Natural killer cell (primary cell): Measurements from ENCODE around the gene F12. TPM values are rescaled to one million over a fixed set of nuclear protein-coding genes. Genes with fewer than 3 reads are reported as not detected.
"Not testable (repeated sequence)": the region's sequence is repeated elsewhere in the genome, so short reads cannot be mapped to it uniquely, and the experiment has no call there.

Experiments used
- ATAC-seq, 3 donors: fragments of 150-1000 bp in 2 of 3; fragments of 200-7000 bp in 1 of 3; cut with Tn5 transposase; 1 replicate in 1 of 3; 2 replicates in 2 of 3; pipeline ENCODE4 v1.10.0; 2021; ENCODE audit warnings: mild to moderate bottlenecking in 2 of 3, moderate library complexity in 2 of 3
- DNase-seq, 2 donors: peaks; one replicate each; pipeline versions ENCODE4 v3.0.0 to v3.0.0-alpha.2; 2013 to 2021; ENCODE audit warnings: mixed read lengths in 1 of 2
- H3K27ac ChIP-seq: one replicate; pipeline ENCODE4 v1.5.1; 2013; ENCODE audit warnings: mild to moderate bottlenecking, low read length
- H3K27me3 ChIP-seq: one replicate; pipeline ENCODE4 v1.6.1; 2013; ENCODE audit warnings: low read length; ENCODE audit not compliant: control insufficient read depth, insufficient read depth
- H3K36me3 ChIP-seq: one replicate; pipeline ENCODE4 v1.6.1; 2013; ENCODE audit warnings: low read length; ENCODE audit not compliant: control insufficient read depth, insufficient read depth
- H3K4me1 ChIP-seq: one replicate; pipeline ENCODE4 v1.6.1; 2013; ENCODE audit warnings: low read length; ENCODE audit not compliant: control insufficient read depth, insufficient read depth
- H3K4me3 ChIP-seq: one replicate; pipeline ENCODE4 v1.5.1; 2013; ENCODE audit warnings: low read length
- H3K9me3 ChIP-seq: one replicate; pipeline ENCODE4 v1.6.1; 2013; ENCODE audit warnings: low read length; ENCODE audit not compliant: control insufficient read depth, insufficient read depth
- H3K27ac Mint-ChIP-seq, 2 donors: one replicate each; pipeline ENCODE4 v1.8.0; 2022; ENCODE audit warnings: mild to moderate bottlenecking in 2 of 2, mixed read lengths in 2 of 2, moderate library complexity in 1 of 2
- H3K27me3 Mint-ChIP-seq, 2 donors: one replicate each; pipeline ENCODE4 v1.8.0; 2022; ENCODE audit warnings: low read depth in 2 of 2, mixed read lengths in 2 of 2
- H3K36me3 Mint-ChIP-seq: one replicate; pipeline ENCODE4 v1.8.0; 2022; ENCODE audit warnings: mixed read lengths
- H3K4me1 Mint-ChIP-seq, 2 donors: one replicate each; pipeline ENCODE4 v1.8.0; 2022; ENCODE audit warnings: mixed read lengths in 2 of 2
- H3K4me3 Mint-ChIP-seq: one replicate; pipeline ENCODE4 v1.8.0; 2022; ENCODE audit warnings: mild to moderate bottlenecking, moderate library complexity, mixed read lengths
- H3K9me3 Mint-ChIP-seq, 2 donors: one replicate each; pipeline ENCODE4 v1.8.0; 2022; ENCODE audit warnings: mixed read lengths in 2 of 2
- whole genome bisulfite sequencing: methylation state at CpG from one replicate; pipeline ENCODE4 v1.1.7; 2013; ENCODE audit warnings: missing lambda C conversion rate; ENCODE audit not compliant: insufficient coverage; 5-methylcytosine and 5-hydroxymethylcytosine counted together
- intact Hi-C: fragments of 100-400 bp; cut with micrococcal nuclease; formaldehyde crosslinking; loops from one replicate; pipeline ENCODE4 v1.14.2; 2022
- total RNA-seq, 4 donors: library from RNA; stranded (reverse); fragments of 120-200 nt in 1 of 4; gene quantifications; one replicate each; pipeline versions ENCODE4 v1.2.3 to v1.2.4, GENCODE V29; 2013 to 2022
- TF ChIP-seq, protein P1 (sequence below): fragments of 200-600 bp; IDR thresholded peaks from one replicate; pipeline ENCODE4 v1.8.0; 2022; ENCODE audit warnings: antibody characterized with exemption

F12 gene
- total RNA-seq, 3 donors from 2014 or later (not counting 1 experiment from before 2014, with no cell fraction given), result 0.66 to 1.7 (median 0.93) TPM

GRCh38 chr5:177423671-177424070 lies 14.3 kb upstream of the F12 start:
- H3K4me1 ChIP-seq, result peaks cover 29% of the 10 kb centered on the region
- peaks cover 31 to 41% of the 10 kb centered on the region in 2 donors for H3K4me1 Mint-ChIP-seq
- H3K4me3 ChIP-seq, result no peak overlapping the region
- WGBS, result 91% methylated on average over 2 of the region's 2 CpGs
- DNase-seq (no peak), ATAC-seq (no peak)
- no peaks in the 10 kb centered on the region for H3K9me3 ChIP-seq
- H3K27ac ChIP-seq, result no peak overlapping the region
- no peaks in the 10 kb centered on the region for H3K9me3 Mint-ChIP-seq
- H3K27me3 ChIP-seq, result no peaks in the 10 kb centered on the region
- H3K27ac Mint-ChIP-seq, result no peak overlapping the region
- no peaks in the 10 kb centered on the region for H3K27me3 Mint-ChIP-seq
- intact Hi-C loops, result no loop called here
- no peaks in the 10 kb centered on the region for H3K36me3 Mint-ChIP-seq
- TF ChIP-seq, protein P1, sequence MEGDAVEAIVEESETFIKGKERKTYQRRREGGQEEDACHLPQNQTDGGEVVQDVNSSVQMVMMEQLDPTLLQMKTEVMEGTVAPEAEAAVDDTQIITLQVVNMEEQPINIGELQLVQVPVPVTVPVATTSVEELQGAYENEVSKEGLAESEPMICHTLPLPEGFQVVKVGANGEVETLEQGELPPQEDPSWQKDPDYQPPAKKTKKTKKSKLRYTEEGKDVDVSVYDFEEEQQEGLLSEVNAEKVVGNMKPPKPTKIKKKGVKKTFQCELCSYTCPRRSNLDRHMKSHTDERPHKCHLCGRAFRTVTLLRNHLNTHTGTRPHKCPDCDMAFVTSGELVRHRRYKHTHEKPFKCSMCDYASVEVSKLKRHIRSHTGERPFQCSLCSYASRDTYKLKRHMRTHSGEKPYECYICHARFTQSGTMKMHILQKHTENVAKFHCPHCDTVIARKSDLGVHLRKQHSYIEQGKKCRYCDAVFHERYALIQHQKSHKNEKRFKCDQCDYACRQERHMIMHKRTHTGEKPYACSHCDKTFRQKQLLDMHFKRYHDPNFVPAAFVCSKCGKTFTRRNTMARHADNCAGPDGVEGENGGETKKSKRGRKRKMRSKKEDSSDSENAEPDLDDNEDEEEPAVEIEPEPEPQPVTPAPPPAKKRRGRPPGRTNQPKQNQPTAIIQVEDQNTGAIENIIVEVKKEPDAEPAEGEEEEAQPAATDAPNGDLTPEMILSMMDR, result no peak
- H3K4me3 Mint-ChIP-seq, result no peak overlapping the region
- peaks cover 6% of the 10 kb centered on the region for H3K36me3 ChIP-seq

DNA sequence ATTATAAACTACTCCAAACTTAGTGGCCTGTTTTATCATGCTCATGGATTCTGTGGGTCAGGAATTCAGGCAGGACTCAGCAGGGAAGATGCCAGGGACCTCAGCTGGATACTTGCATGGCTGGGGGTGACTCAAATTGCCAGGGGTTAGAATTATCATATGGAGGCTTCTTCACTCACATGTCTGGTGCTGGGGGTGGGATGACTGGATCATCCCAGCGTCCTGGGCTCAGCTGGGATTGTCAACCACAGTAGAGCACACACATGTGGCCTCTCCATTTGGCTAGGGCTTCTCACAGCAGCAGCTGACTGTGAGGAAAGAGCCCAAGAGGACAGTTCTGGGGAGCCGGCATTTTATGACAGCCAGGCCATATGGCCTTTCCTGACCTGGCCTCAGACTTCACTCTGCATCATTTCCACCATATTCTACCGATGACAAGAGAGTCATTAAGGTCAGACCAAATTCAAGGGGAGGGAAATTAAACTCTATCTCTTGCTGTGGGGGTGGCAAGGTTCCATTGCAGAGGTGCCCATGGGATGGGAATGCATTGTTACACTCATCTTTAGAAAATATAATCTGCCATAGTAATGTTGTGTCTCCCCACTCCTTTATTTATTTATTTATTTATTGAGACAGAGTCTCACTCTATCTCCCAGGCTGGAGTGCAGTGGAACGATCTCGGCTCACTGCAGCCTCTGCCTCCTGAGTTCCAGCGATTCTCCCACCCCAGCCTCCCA lies 11.9 kb upstream of the F12 start:
- Histone ChIP-seq H3K4me1 (peaks cover 13% of the 10 kb centered on the region), H3K27ac (no peak overlapping the region), H3K27me3 (no peaks in the 10 kb centered on the region), H3K9me3 (no peaks in the 10 kb centered on the region), H3K36me3 (no peaks in the 10 kb centered on the region), H3K4me3 (no peak overlapping the region)
- TF ChIP-seq, protein P1, result no peak
- Mint-ChIP-seq H3K36me3 (no peaks in the 10 kb centered on the region), H3K4me3 (no peak overlapping the region), H3K9me3 (no peaks in the 10 kb centered on the region), H3K27me3 (no peaks in the 10 kb centered on the region), H3K27ac (no peak overlapping the region), H3K4me1 (peaks cover 20 to 22% of the 10 kb centered on the region in 2 donors)
- ATAC-seq (no peak), DNase-seq (no peak)
- intact Hi-C loops, result no loop called here
- WGBS, result 96% methylated on average over 5 of the region's 6 CpGs

DNA sequence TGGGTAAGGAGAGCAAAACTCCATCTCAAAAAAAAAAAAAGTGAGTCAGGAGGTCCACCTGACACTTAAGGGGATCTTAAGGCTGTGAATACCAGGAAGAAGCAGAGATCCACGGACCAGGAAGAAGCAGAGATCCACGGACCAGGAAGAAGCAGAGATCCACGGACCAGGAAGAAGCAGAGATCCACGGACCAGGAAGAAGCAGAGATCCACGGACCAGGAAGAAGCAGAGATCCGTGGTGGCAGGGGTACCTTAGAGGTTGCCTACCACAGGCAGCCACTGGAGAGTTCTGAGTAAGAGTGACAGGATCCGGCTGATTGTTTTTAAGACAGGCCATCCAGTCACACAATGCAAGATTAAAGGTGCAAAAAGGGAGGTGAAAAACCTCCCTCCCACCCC lies 11.1 kb upstream of the F12 start:
- H3K27ac Mint-ChIP-seq, H3K4me3 ChIP-seq, H3K9me3 ChIP-seq, H3K27me3 ChIP-seq, H3K27ac ChIP-seq, H3K27me3 Mint-ChIP-seq, H3K4me1 ChIP-seq, DNase-seq, ATAC-seq, intact Hi-C loops, H3K36me3 ChIP-seq, H3K36me3 Mint-ChIP-seq, H3K4me3 Mint-ChIP-seq, H3K9me3 Mint-ChIP-seq: not testable (repeated sequence)
- 86% methylated on average over 7 of the region's 7 CpGs for WGBS
- H3K4me1 Mint-ChIP-seq, result peaks cover 12 to 14% of the 10 kb centered on the region in 2 donors

DNA sequence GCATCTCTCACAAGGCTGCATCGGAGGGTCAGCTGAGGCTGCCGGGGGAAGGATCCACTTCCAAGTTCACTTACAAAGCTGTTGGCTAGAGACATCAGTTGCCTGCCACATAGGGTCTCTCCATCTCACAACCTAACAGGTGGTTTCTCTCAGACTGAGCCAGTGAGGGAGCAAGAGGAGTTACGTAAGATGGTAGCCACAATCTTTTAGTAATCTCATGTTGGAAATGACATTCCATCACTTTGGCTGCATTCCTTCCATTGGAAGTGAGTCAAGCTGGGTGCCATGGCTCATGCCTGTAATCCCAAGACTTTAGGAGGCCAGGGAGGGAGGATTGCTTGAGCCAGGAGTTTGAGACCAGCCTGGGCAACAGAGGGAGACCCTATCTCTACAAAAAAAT lies 9.7 kb upstream of the F12 start:
- H3K27me3 ChIP-seq, result no peaks in the 10 kb centered on the region
- Mint-ChIP-seq H3K27me3 (no peaks in the 10 kb centered on the region), H3K9me3 (no peaks in the 10 kb centered on the region), H3K4me3 (no peak overlapping the region), H3K36me3 (no peaks in the 10 kb centered on the region), H3K27ac (no peak overlapping the region), H3K4me1 (peaks cover 0 to 3% of the 10 kb centered on the region in 2 donors)
- no peaks in the 10 kb centered on the region for H3K4me1 ChIP-seq
- no peaks in the 10 kb centered on the region for H3K9me3 ChIP-seq
- no peak overlapping the region for H3K4me3 ChIP-seq
- no peak overlapping the region for H3K27ac ChIP-seq
- 97% methylated on average over 3 of the region's 3 CpGs for WGBS
- TF ChIP-seq, protein P1, result no peak
- ATAC-seq (no peak), DNase-seq (no peak)
- intact Hi-C loops, result no loop called here
- H3K36me3 ChIP-seq, result no peaks in the 10 kb centered on the region

DNA sequence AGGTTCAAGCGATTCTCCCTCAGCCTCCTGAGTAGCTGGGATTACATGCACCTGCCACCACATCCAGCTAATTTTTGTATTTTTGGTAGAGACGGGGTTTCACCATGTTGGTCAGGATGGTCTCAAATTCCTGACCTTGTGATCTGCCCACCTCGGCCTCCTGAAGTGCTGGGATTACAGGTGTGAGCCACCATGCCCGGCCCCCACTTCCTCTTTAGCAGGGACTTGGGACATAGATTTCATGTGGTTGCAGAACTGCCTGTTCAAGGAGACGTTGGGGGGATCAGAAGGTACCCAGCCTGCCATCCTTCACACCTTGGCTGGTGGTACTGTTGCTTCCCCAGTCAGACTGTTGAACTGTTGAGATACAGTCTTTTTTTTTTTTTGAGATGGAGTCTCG lies 7.7 kb upstream of the F12 start:
- H3K4me1 ChIP-seq, result peaks cover 15% of the 10 kb centered on the region

More for the DNA sequence above, 7.7 kb upstream of the F12 start:
- H3K9me3 ChIP-seq, H3K36me3 Mint-ChIP-seq, H3K27ac ChIP-seq, H3K27me3 ChIP-seq, intact Hi-C loops, ATAC-seq, H3K27ac Mint-ChIP-seq, H3K9me3 Mint-ChIP-seq, H3K4me3 Mint-ChIP-seq, H3K36me3 ChIP-seq, H3K4me3 ChIP-seq, DNase-seq, H3K27me3 Mint-ChIP-seq: not testable (repeated sequence)
- 67% methylated on average over 6 of the region's 6 CpGs for WGBS
- peaks cover 9 to 18% of the 10 kb centered on the region in 2 donors for H3K4me1 Mint-ChIP-seq
